GM12878 (cell line): ENCODE results near the gene PF4V1. TPM values are rescaled to one million over a fixed set of nuclear protein-coding genes. Genes with fewer than 3 reads are reported as not detected.

Experiments
- ATAC-seq: fragments of 200-7000 bp; cut with Tn5 transposase; 3 replicates; pipeline ENCODE4 v1.9.1; 2020; ENCODE audit warnings: mild to moderate bottlenecking, moderate library complexity
- BruUV-seq: library from RNA; stranded (reverse); fragments of 400-500 nt; replicated peaks from 2 replicates; lab custom pipeline; 2021; lab: Mats Ljungman, UMichigan
- CTCF ChIA-PET: fragments of 300-600 bp; sonication (Branson Sonifier 250); formaldehyde crosslinking; extraction: SDS; loops from one replicate; lab custom pipeline; 2021; ENCODE audit warnings: inconsistent platforms; lab: Yijun Ruan, JAX
- POLR2A ChIA-PET: fragments of 350-600 bp; formaldehyde crosslinking; extraction: SDS; loops from one replicate; lab custom pipeline; 2021; ENCODE audit warnings: inconsistent platforms; lab: Charles Lee
- RAD21 ChIA-PET: fragments of 300-600 bp; sonication (Branson Sonifier 250); formaldehyde crosslinking; loops from one replicate; lab custom pipeline; 2023; ENCODE audit warnings: antibody characterized with exemption; ENCODE audit not compliant: unreplicated experiment; lab: Charles Lee
- SMC1A ChIA-PET: fragments of 300-600 bp; sonication (Branson Sonifier 250); formaldehyde crosslinking; loops from one replicate; lab custom pipeline; 2023; ENCODE audit not compliant: unreplicated experiment, uncharacterized antibody; lab: Charles Lee
- DNase-seq: peaks from one replicate; pipeline ENCODE4 v3.0.0-alpha.2; 2011; ENCODE audit warnings: low read depth, low spot score
- FAIRE-seq: peaks from 3 replicates; lab custom pipeline; 2011; peaks lifted over from hg19 to GRCh38; lab: Jason Lieb, UNC
- H2AFZ ChIP-seq: 2 replicates; pipeline ENCODE4 v1.6.0; 2011; ENCODE audit warnings: low read depth, low read length, control low read depth; ENCODE audit not compliant: control insufficient read depth
- H3K27ac ChIP-seq: 2 replicates; pipeline ENCODE4 v1.5.1; 2011; ENCODE audit warnings: control low read depth; ENCODE audit not compliant: control insufficient read depth, insufficient read depth
- H3K27me3 ChIP-seq, 2 experiments: replicated peaks in 1 of 2; 2 replicates each; pipeline versions ENCODE4 v1.6.0 to v1.6.1; 2011; ENCODE audit warnings: low read length in 1 of 2; ENCODE audit not compliant: control insufficient read depth in 2 of 2, insufficient read depth in 2 of 2
- H3K36me3 ChIP-seq, 2 experiments: 2 replicates each; pipeline ENCODE4 v1.5.1; 2011; ENCODE audit warnings: low read length in 1 of 2; ENCODE audit not compliant: control insufficient read depth in 2 of 2, insufficient read depth in 2 of 2
- H3K4me1 ChIP-seq: 2 replicates; pipeline ENCODE4 v1.6.1; 2011; ENCODE audit warnings: mild to moderate bottlenecking, low read length, moderate library complexity, mixed read lengths; ENCODE audit not compliant: control insufficient read depth, insufficient read depth
- H3K4me2 ChIP-seq: 2 replicates; pipeline ENCODE4 v1.6.0; 2011; ENCODE audit warnings: control low read depth; ENCODE audit not compliant: control insufficient read depth, insufficient read depth
- H3K4me3 ChIP-seq: fragments of 200-600 bp; sonication (generic); 2 replicates; pipeline ENCODE4 v1.5.1; 2016
- H3K79me2 ChIP-seq: 2 replicates; pipeline ENCODE4 v1.6.0; 2011; ENCODE audit warnings: low read length; ENCODE audit not compliant: control insufficient read depth, insufficient read depth
- H3K9ac ChIP-seq: 2 replicates; pipeline ENCODE4 v1.8.0; 2011; ENCODE audit warnings: low read length, control low read depth, mixed read lengths; ENCODE audit not compliant: control insufficient read depth, insufficient read depth
- H3K9me3 ChIP-seq: replicated peaks from 3 replicates; pipeline ENCODE4 v1.5.1; 2011; ENCODE audit warnings: mild to moderate bottlenecking, low read length; ENCODE audit not compliant: control insufficient read depth, insufficient read depth
- H4K20me1 ChIP-seq: 2 replicates; pipeline ENCODE4 v1.6.0; 2011; ENCODE audit not compliant: control insufficient read depth, insufficient read depth
- BHLHE40 ChIP-seq, 2 experiments: fragments of 450-650 bp in 1 of 2; IDR thresholded peaks; 2 replicates each; pipeline ENCODE4 v1.6.1; 2011 to 2017; ENCODE audit warnings: low read depth in 2 of 2, borderline replicate concordance in 1 of 2, improper control_type of control experiment in 1 of 2, low read length in 1 of 2, mild to moderate bottlenecking in 1 of 2
- CBX3 ChIP-seq: fragments of 200-600 bp; sonication (generic); IDR thresholded peaks from 2 replicates; pipeline ENCODE4 v1.6.1; 2016; ENCODE audit warnings: low read depth, borderline replicate concordance
- CREB1 ChIP-seq: IDR thresholded peaks from 2 replicates; pipeline ENCODE4 v1.6.1; 2012; ENCODE audit warnings: low read depth, mild to moderate bottlenecking, inconsistent platforms
- EP300 ChIP-seq, 2 experiments: fragments of 150-350 bp in 1 of 2; IDR thresholded peaks; 2 replicates each; pipeline ENCODE4 v1.6.1; 2011 to 2012; ENCODE audit warnings: low read depth in 2 of 2, low read length in 2 of 2, borderline replicate concordance in 1 of 2, improper control_type of control experiment in 1 of 2, inconsistent platforms in 1 of 2; ENCODE audit not compliant: control insufficient read depth in 1 of 2
- KAT2A ChIP-seq: conservative IDR thresholded peaks from 2 replicates; pipeline ENCODE4 v1.6.1; 2011; ENCODE audit warnings: low read depth, low read length; ENCODE audit not compliant: control insufficient read depth
- NFYA ChIP-seq: IDR thresholded peaks from 2 replicates; pipeline ENCODE4 v1.6.1; 2011; ENCODE audit warnings: low read depth, mild to moderate bottlenecking, low read length, improper control_type of control experiment, borderline replicate concordance
- SIX5 ChIP-seq: IDR thresholded peaks from 2 replicates; pipeline ENCODE4 v1.6.1; 2011; ENCODE audit warnings: mild to moderate bottlenecking, low read depth, low read length, moderate library complexity; ENCODE audit not compliant: severe bottlenecking
- SMAD1 ChIP-seq: fragments of 450-650 bp; IDR thresholded peaks from 2 replicates; pipeline ENCODE4 v1.6.1; 2018; ENCODE audit warnings: mild to moderate bottlenecking, low read depth; ENCODE audit not compliant: partially characterized antibody
- SMC3 ChIP-seq: IDR thresholded peaks from 2 replicates; pipeline ENCODE4 v1.6.1; 2011; ENCODE audit warnings: low read length, improper control_type of control experiment, borderline replicate concordance
- ZBTB11 ChIP-seq: fragments of 450-650 bp; formaldehyde crosslinking; IDR thresholded peaks from 2 replicates; pipeline ENCODE4 v1.5.0; 2022; ENCODE audit warnings: mild to moderate bottlenecking, missing genetic modification characterization
- ZNF217 ChIP-seq: fragments of 450-650 bp; IDR thresholded peaks from 2 replicates; pipeline ENCODE4 v1.6.1; 2017; ENCODE audit warnings: antibody characterized with exemption, mild to moderate bottlenecking
- in situ Hi-C: fragments of 300-500 bp; cut with MboI; formaldehyde crosslinking; loops from 9 replicates; pipeline ENCODE4 v1.14.3; 2018; ENCODE audit warnings: mixed read lengths
- intact Hi-C: fragments of 100-400 bp; cut with micrococcal nuclease; formaldehyde crosslinking; loops from one replicate; pipeline ENCODE4 v1.14.2; 2022; ENCODE audit not compliant: unreplicated experiment
- polyA plus RNA-seq, 11 experiments: library from polyadenylated mRNA; depleted of rRNA in 4 of 11; unstranded in 6 of 11; stranded (reverse) in 5 of 11; fragments of >200 nt; fragmentation: Nextera tagmentation in 4 of 11; fragmentation: Illumina TruSeq in 1 of 11; extraction: Ambion mirVana in 4 of 11; extraction: Trizol in 1 of 11; gene quantifications; 1 replicate in 1 of 11; 2 replicates in 10 of 11; pipeline versions ENCODE4 v1.2.1 to v1.2.3, GENCODE V29; 2011 to 2016; ENCODE audit warnings: inconsistent platforms in 2 of 11, missing spikeins in 2 of 11, low read depth in 1 of 11
- total RNA-seq, 4 experiments: library from RNA; depleted of rRNA in 3 of 4; stranded (reverse); fragments of >200 nt in 3 of 4; fragmentation: Illumina TruSeq in 1 of 4; extraction: Trizol in 1 of 4; gene quantifications; 2 replicates each; pipeline versions ENCODE4 v1.2.1 to v1.2.3, GENCODE V29; 2013 to 2021
- TF ChIP-seq, protein P1 (sequence below): fragments of 450-650 bp; IDR thresholded peaks from 2 replicates; pipeline ENCODE4 v1.6.1; 2017; ENCODE audit warnings: mild to moderate bottlenecking, moderate library complexity
- TF ChIP-seq, protein P2 (sequence below): IDR thresholded peaks from 2 replicates; pipeline ENCODE4 v1.6.1; 2012; ENCODE audit warnings: low read depth, low read length, improper control_type of control experiment

PF4V1 gene
- total and polyA plus RNA-seq, 10 of the 15 experiments (the other 5 are each of a cell fraction or from before 2014, with no cell fraction given): not detected

DNA sequence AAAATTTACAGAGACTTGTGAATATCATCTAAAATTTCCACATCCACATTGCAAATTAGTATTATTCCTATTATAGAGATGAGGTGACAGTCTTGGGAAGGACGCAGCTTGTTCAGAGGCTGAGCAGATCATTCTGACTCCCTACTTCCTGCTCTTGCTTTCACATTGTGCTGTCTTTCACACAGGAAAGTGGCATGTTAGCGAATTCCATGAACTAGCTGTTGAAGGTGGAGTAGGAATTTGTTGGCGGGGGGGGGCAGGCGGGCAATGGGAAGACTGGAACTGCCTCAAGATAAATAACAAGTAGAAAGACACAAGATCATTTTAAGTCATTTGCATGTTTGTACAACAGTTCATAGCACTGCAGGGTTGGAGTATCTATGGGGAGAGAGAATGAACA, 2.3 kb downstream of the PF4V1 start (continued):
- TF ChIP-seq ZBTB11: no peak

DNA sequence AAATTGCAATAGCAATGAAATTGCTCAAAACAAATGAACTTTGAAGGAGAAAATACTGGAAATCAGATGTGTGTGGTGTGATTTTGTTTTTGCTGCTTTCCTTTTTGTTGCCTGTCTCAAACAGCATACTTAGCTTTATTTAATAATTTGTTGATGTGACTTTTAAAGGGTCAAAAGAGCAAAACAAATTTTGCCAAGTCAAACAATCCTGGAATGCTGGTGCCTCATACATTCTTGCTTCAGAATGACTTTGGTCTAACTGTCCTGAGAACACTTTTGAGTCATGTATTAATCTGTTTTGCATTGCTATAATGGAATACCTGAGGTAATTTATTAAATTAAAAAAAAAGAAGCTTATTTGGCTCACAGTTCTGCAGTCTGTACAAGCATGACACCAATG, 3.4 kb downstream of the PF4V1 start:
- no peak for DNase-seq

More for the DNA sequence above, 3.4 kb downstream of the PF4V1 start:
- no peak overlapping the region for H3K27ac ChIP-seq
- H3K9me3 ChIP-seq: no peaks in the 10 kb centered on the region
- CTCF ChIA-PET: interaction anchor here (0.5 to 1.3 kb wide), 2 partner anchors 195 to 543 kb away, joined by 3 read pairs; no protein-coding TSS in a partner anchor
- no peaks in the 10 kb centered on the region for H4K20me1 ChIP-seq
- BruUV-seq: no TSS peak
- SMC1A ChIA-PET: interaction anchor here (1.2 kb wide), 1 partner anchor 8 kb away, joined by 3 read pairs; no protein-coding TSS in a partner anchor
- ATAC-seq (no peak), FAIRE-seq (no peak)
- no peak overlapping the region for H3K4me3 ChIP-seq
- H3K79me2 ChIP-seq: no peaks in the 10 kb centered on the region
- no peak overlapping the region for H3K9ac ChIP-seq
- intact Hi-C loops (no loop called here), in situ Hi-C loops (no loop called here)
- H3K4me2 ChIP-seq: no peak overlapping the region
- RAD21 ChIA-PET: no interaction called here
- H3K4me1 ChIP-seq: no peaks in the 10 kb centered on the region
- H2AFZ ChIP-seq: no peak overlapping the region
- H3K27me3 ChIP-seq: peaks cover 0 to 2% of the 10 kb centered on the region in 2 experiments; a peak in 1 of 4 replicates
- TF ChIP-seq EP300 (IDR thresholded peaks at IDR 0.05; ENCODE audit: borderline replicate concordance in 1 of 2, control insufficient read depth in 1 of 2, low read depth in 2 of 2, low read length in 2 of 2) (no peak), NFYA (no peak), CBX3 (no peak), SIX5 (no peak), ZNF217 (no peak), SMC3 (no peak), KAT2A (no peak), BHLHE40 (IDR thresholded peaks at IDR 0.05; ENCODE audit: borderline replicate concordance in 1 of 2, low read depth in 2 of 2, low read length in 1 of 2) (no peak), CREB1 (no peak), SMAD1 (no peak)
- TF ChIP-seq, protein P1, sequence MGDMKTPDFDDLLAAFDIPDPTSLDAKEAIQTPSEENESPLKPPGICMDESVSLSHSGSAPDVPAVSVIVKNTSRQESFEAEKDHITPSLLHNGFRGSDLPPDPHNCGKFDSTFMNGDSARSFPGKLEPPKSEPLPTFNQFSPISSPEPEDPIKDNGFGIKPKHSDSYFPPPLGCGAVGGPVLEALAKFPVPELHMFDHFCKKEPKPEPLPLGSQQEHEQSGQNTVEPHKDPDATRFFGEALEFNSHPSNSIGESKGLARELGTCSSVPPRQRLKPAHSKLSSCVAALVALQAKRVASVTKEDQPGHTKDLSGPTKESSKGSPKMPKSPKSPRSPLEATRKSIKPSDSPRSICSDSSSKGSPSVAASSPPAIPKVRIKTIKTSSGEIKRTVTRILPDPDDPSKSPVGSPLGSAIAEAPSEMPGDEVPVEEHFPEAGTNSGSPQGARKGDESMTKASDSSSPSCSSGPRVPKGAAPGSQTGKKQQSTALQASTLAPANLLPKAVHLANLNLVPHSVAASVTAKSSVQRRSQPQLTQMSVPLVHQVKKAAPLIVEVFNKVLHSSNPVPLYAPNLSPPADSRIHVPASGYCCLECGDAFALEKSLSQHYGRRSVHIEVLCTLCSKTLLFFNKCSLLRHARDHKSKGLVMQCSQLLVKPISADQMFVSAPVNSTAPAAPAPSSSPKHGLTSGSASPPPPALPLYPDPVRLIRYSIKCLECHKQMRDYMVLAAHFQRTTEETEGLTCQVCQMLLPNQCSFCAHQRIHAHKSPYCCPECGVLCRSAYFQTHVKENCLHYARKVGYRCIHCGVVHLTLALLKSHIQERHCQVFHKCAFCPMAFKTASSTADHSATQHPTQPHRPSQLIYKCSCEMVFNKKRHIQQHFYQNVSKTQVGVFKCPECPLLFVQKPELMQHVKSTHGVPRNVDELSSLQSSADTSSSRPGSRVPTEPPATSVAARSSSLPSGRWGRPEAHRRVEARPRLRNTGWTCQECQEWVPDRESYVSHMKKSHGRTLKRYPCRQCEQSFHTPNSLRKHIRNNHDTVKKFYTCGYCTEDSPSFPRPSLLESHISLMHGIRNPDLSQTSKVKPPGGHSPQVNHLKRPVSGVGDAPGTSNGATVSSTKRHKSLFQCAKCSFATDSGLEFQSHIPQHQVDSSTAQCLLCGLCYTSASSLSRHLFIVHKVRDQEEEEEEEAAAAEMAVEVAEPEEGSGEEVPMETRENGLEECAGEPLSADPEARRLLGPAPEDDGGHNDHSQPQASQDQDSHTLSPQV: no peak
- TF ChIP-seq, protein P2, sequence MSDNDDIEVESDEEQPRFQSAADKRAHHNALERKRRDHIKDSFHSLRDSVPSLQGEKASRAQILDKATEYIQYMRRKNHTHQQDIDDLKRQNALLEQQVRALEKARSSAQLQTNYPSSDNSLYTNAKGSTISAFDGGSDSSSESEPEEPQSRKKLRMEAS: no peak
- H3K36me3 ChIP-seq: no peaks in the 10 kb centered on the region
- POLR2A ChIA-PET: interaction anchor here (0.6 kb wide), 1 partner anchor 741 kb away, joined by 5 read pairs; no protein-coding TSS in a partner anchor
